Measurements from ENCODE around the gene ZBTB25.

GRCh38 chr14:64409126-64409920 is 94.3 kb downstream of the ZBTB25 start:
- TF ChIP-seq CTCF (IDR thresholded peaks at IDR 0.05) = no peak
- no peak for TF ChIP-seq POLR2A (IDR thresholded peaks at IDR 0.05)

All from tibial nerve (tissue), 3 donors.